ENCODE measurements around the gene PDIA2.

The PDIA2 gene

GRCh38 chr16:245105-245504 lies 37.9 kb upstream of the PDIA2 start:
- no peak for TF ChIP-seq CTCF (IDR thresholded peaks at IDR 0.05; ENCODE audit: borderline replicate concordance, control extremely low read depth, extremely low read depth, insufficient read depth, missing control alignments)

DNA sequence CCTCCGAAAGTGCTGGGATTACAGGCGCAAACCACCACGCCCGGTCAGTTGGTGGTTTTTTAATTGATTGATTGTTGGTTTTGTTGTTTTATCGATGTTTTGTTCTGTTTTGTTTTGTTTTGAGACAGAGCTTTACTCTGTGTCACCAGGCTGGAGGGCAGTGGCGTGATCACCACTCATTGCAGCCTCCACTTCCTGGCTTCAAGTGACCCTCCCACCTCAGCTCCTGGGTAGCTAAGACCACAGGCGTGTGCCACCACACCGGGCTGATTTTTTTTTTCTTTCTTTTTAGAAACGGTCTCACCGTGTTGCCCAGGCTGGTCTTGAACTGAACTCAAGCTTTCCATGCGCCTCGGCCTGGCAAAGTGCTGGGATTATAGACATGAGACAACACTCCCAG lies 35.9 kb upstream of the PDIA2 start:
- TF ChIP-seq CTCF (IDR thresholded peaks at IDR 0.05; ENCODE audit: borderline replicate concordance, control extremely low read depth, extremely low read depth, insufficient read depth, missing control alignments): no peak
- no peak for DNase-seq (ENCODE audit: low spot score)
- in situ Hi-C loops (cut with MboI; ENCODE audit: low sequenced_read_pairs, unreplicated experiment): no loop called here

More at GRCh38 chr16:245105-245504, 37.9 kb upstream of the PDIA2 start:
- DNase-seq (ENCODE audit: low spot score): no peak
- in situ Hi-C loops (cut with MboI; ENCODE audit: low sequenced_read_pairs, unreplicated experiment): no loop called here

DNA sequence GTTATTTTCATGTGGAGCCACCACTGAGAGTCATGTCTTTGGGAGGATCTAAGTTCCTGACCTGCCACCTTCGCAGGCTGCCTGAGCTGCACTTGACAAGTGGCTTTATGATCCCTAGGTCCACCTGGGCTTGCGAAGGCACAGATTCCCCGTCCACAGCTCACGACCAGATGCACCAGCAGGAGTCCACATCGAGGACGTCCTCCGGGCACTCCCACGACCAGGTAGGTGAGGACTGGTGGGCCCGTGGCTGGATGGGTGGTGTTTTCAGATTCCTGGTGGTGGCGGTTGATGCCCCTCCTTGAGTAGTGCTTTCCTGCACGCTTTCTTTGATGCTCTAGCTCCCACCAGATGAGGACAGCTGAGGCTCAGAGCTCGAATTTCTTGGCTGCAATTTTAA lies 33.5 kb upstream of the PDIA2 start:
- in situ Hi-C loops (cut with MboI; ENCODE audit: low sequenced_read_pairs, unreplicated experiment): no loop called here
- no peak for DNase-seq (ENCODE audit: low spot score)
- TF ChIP-seq CTCF (IDR thresholded peaks at IDR 0.05; ENCODE audit: borderline replicate concordance, control extremely low read depth, extremely low read depth, insufficient read depth, missing control alignments): no peak

- in situ Hi-C loops (cut with MboI; ENCODE audit: low sequenced_read_pairs, unreplicated experiment): no loop called here
- DNase-seq (ENCODE audit: low spot score): peak; percentile 82
- no peak for TF ChIP-seq CTCF (IDR thresholded peaks at IDR 0.05; ENCODE audit: borderline replicate concordance, control extremely low read depth, extremely low read depth, insufficient read depth, missing control alignments)
Observed at GRCh38 chr16:252366-253337, 30.3 kb upstream of the PDIA2 start.

DNA sequence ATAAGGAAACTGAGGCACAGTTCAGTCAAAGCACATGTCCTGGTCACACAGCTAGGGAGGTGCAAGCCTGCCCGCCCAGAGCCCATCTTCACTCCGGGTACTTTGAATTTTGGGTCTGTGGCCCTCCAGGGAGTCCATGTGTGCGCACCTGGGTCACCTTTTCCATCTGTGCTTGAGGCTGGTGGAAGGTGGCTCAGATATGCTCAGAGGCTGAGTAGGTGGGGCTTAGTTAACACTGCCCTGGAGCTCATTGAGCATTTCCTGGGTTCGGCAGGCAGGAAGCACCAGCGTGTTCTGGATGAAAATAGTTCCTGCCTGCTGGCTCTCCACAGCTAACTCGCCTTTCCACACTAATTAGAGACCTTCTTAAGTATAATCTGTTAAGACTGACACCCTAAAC lies 29.1 kb upstream of the PDIA2 start:
- no peak for DNase-seq (ENCODE audit: low spot score)
- no peak for TF ChIP-seq CTCF (IDR thresholded peaks at IDR 0.05; ENCODE audit: borderline replicate concordance, control extremely low read depth, extremely low read depth, insufficient read depth, missing control alignments)
- in situ Hi-C loops (cut with MboI; ENCODE audit: low sequenced_read_pairs, unreplicated experiment): no loop called here

DNA sequence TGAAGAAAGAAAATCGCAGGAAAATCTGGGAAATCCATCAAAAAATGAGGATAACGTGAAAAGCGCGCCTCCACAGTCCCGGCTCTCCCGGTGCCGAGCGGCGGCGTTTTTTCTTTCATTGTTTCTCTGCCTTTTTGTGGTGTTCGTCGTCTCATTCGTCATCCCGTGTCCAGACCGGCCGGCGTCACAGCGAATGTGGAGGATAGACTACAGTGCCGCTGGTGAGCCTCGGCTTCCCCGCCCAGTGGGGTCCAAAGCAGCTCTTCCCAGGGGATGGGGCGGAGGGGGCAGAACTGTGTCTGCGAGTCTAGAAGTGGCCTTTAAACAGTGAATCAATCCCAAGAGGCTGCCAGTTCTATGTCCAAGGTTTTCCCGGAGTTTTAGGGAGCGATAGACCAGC lies 28.5 kb upstream of the PDIA2 start:
- no peak for DNase-seq (ENCODE audit: low spot score)
- in situ Hi-C loops (cut with MboI; ENCODE audit: low sequenced_read_pairs, unreplicated experiment): no loop called here
- TF ChIP-seq CTCF (IDR thresholded peaks at IDR 0.05; ENCODE audit: borderline replicate concordance, control extremely low read depth, extremely low read depth, insufficient read depth, missing control alignments): no peak
